GM12874 (cell line): ENCODE results near the gene ISG15.

Source experiments
- CTCF ChIP-seq: IDR thresholded peaks from 2 replicates; pipeline ENCODE4 v1.5.1; 2011; ENCODE audit warnings: low read depth, mild to moderate bottlenecking, control low read depth, low read length, moderate library complexity; ENCODE audit not compliant: insufficient read depth

The ISG15 gene

GRCh38 chr1:999725-1000356 is 13.5 kb upstream of the ISG15 start, which contains the start of gene HES4:
TSS of gene HES4 (minus strand) at chr1:1000097. CDS start at chr1:999973, 124 bp downstream.
- no peak for TF ChIP-seq CTCF

- no peak for TF ChIP-seq CTCF
Measured at GRCh38 chr1:1000357-1001056, 12.8 kb upstream of the ISG15 start.

- no peak for TF ChIP-seq CTCF
Measured at GRCh38 chr1:1001057-1001783, 12.1 kb upstream of the ISG15 start.

- TF ChIP-seq CTCF: no peak
Measured at GRCh38 chr1:1003618-1004419, 9.5 kb upstream of the ISG15 start.

GRCh38 chr1:1004420-1004779 is 8.9 kb upstream of the ISG15 start:
- TF ChIP-seq CTCF: no peak

GRCh38 chr1:1004780-1005697 is 8.3 kb upstream of the ISG15 start:
- no peak for TF ChIP-seq CTCF
